AML-193 (cell line): ENCODE measurements around the gene RNF38.
A peak's percentile ranks its signal among the peaks of the same experiment; 100 is the strongest.
"Not testable (repeated sequence)": the region's sequence is repeated elsewhere in the genome, so short reads cannot be mapped to it uniquely, and the experiment has no call there.

ENCODE experiments used
- DNase-seq, 2 experiments: peaks; one replicate each; lab custom pipeline; 2025; lab: John Stamatoyannopoulos, UW

The RNF38 gene

GRCh38 chr9:36399980-36400331, at the start of gene RNF38:
Gene RNF38 (minus strand): TSS chr9:36400269. CDS start chr9:36400108, 161 bp downstream.
- no peak for DNase-seq

GRCh38 chr9:36448555-36448954, 48.5 kb upstream of the RNF38 start:
- not testable (repeated sequence) for DNase-seq

- DNase-seq, result no peak
Observed at GRCh38 chr9:36448017-36448416, 47.9 kb upstream of the RNF38 start.

GRCh38 chr9:36446678-36447077, 46.6 kb upstream of the RNF38 start:
- not testable (repeated sequence) for DNase-seq

- DNase-seq, result no peak
Observed at GRCh38 chr9:36445800-36446361, 45.8 kb upstream of the RNF38 start.

GRCh38 chr9:36444203-36444602, 44.1 kb upstream of the RNF38 start:
- no peak for DNase-seq

- no peak for DNase-seq
Observed at GRCh38 chr9:36443581-36443980, 43.5 kb upstream of the RNF38 start.

- DNase-seq, result no peak
Observed at GRCh38 chr9:36442710-36443109, 42.6 kb upstream of the RNF38 start.

- no peak for DNase-seq
Observed at GRCh38 chr9:36441966-36442365, 41.9 kb upstream of the RNF38 start.

GRCh38 chr9:36438536-36439236, 38.6 kb upstream of the RNF38 start:
- DNase-seq, result no peak

- no peak for DNase-seq
Observed at GRCh38 chr9:36437790-36438189, 37.7 kb upstream of the RNF38 start.

GRCh38 chr9:36436909-36437308, 36.8 kb upstream of the RNF38 start:
- no peak for DNase-seq

GRCh38 chr9:36433386-36433785, 33.3 kb upstream of the RNF38 start:
- DNase-seq, result no peak

- no peak for DNase-seq
Observed at GRCh38 chr9:36431078-36431477, 31.0 kb upstream of the RNF38 start.

GRCh38 chr9:36426945-36427344, 26.9 kb upstream of the RNF38 start:
- no peak for DNase-seq

GRCh38 chr9:36426348-36426747, 26.3 kb upstream of the RNF38 start:
- no peak for DNase-seq

GRCh38 chr9:36424289-36425055, 24.4 kb upstream of the RNF38 start:
- DNase-seq, result no peak

GRCh38 chr9:36423206-36423605, 23.1 kb upstream of the RNF38 start:
- DNase-seq, result no peak

GRCh38 chr9:36416890-36417289, 16.8 kb upstream of the RNF38 start:
- DNase-seq, result no peak

- no peak for DNase-seq
Observed at GRCh38 chr9:36415822-36416525, 15.9 kb upstream of the RNF38 start.

GRCh38 chr9:36411410-36411809, 11.3 kb upstream of the RNF38 start:
- peak; percentile 5 to 6 for DNase-seq

GRCh38 chr9:36409076-36409475, 9.0 kb upstream of the RNF38 start:
- DNase-seq, result not testable (repeated sequence)
